Fibroblast of lung (primary cell): ENCODE measurements around the gene C5orf46. TPM values are rescaled to one million over a fixed set of nuclear protein-coding genes. Genes with fewer than 3 reads are reported as not detected.

Source experiments
- DNase-seq, 2 donors: peaks; one replicate each; pipeline versions ENCODE4 v3.0.0 to v3.0.0-alpha.2; 2010; ENCODE audit warnings: low read depth in 2 of 2
- H2AFZ ChIP-seq: 2 replicates; pipeline ENCODE4 v1.5.1; 2012; ENCODE audit warnings: low read length, control low read depth, inconsistent platforms
- H3K27ac ChIP-seq: 2 replicates; pipeline ENCODE4 v1.5.1; 2011; ENCODE audit warnings: low read length, control low read depth; ENCODE audit not compliant: insufficient read depth
- H3K27me3 ChIP-seq: 2 replicates; pipeline ENCODE4 v1.5.1; 2011; ENCODE audit warnings: mild to moderate bottlenecking, low read length; ENCODE audit not compliant: control insufficient read depth, insufficient read depth
- H3K36me3 ChIP-seq: 2 replicates; pipeline ENCODE4 v1.5.1; 2011; ENCODE audit warnings: low read length; ENCODE audit not compliant: control insufficient read depth, insufficient read depth
- H3K4me1 ChIP-seq: 2 replicates; pipeline ENCODE4 v1.5.1; 2011; ENCODE audit warnings: low read length; ENCODE audit not compliant: control insufficient read depth, insufficient read depth; ENCODE audit errors: extremely low read depth
- H3K4me2 ChIP-seq: 2 replicates; pipeline ENCODE4 v1.5.1; 2011; ENCODE audit warnings: low read length, control low read depth; ENCODE audit not compliant: insufficient read depth; ENCODE audit errors: extremely low read depth
- H3K4me3 ChIP-seq, 4 experiments: fragments of 200-600 bp in 1 of 4; sonication (generic) in 1 of 4; replicated peaks in 1 of 4; 2 replicates each; pipeline ENCODE4 v1.5.1; 2011 to 2016; ENCODE audit warnings: low read length in 4 of 4, low read depth in 3 of 4, mild to moderate bottlenecking in 3 of 4, control low read depth in 2 of 4, inconsistent platforms in 1 of 4, mixed read lengths in 1 of 4; ENCODE audit not compliant: insufficient read depth in 1 of 4; ENCODE audit errors: control extremely low read depth in 1 of 4
- H3K79me2 ChIP-seq: 2 replicates; pipeline ENCODE4 v1.5.1; 2012; ENCODE audit warnings: mild to moderate bottlenecking, low read length, inconsistent platforms; ENCODE audit not compliant: control insufficient read depth, insufficient read depth
- H3K9ac ChIP-seq: 2 replicates; pipeline ENCODE4 v1.5.1; 2011; ENCODE audit warnings: mild to moderate bottlenecking, low read length, control low read depth; ENCODE audit not compliant: insufficient read depth
- H3K9me3 ChIP-seq: 2 replicates; pipeline ENCODE4 v1.5.1; 2012; ENCODE audit warnings: low read depth, low read length; ENCODE audit not compliant: control insufficient read depth, insufficient read depth
- H4K20me1 ChIP-seq: 2 replicates; pipeline ENCODE4 v1.5.1; 2011; ENCODE audit warnings: low read length; ENCODE audit not compliant: control insufficient read depth, insufficient read depth; ENCODE audit errors: extremely low read depth
- CTCF ChIP-seq, 2 donors: IDR thresholded peaks in 1 of 2; conservative IDR thresholded peaks in 1 of 2; 1 replicate in 1 of 2; 2 replicates in 1 of 2; pipeline ENCODE4 v1.5.1; 2011 to 2012; ENCODE audit warnings: low read length in 2 of 2, control low read depth in 1 of 2, inconsistent platforms in 1 of 2, low read depth in 1 of 2, mild to moderate bottlenecking in 1 of 2
- EZH2 ChIP-seq: IDR thresholded peaks from 2 replicates; pipeline ENCODE4 v1.5.1; 2012; ENCODE audit warnings: low read length, control low read depth, mild to moderate bottlenecking; ENCODE audit errors: missing control alignments
- polyA plus RNA-seq, 2 donors: library from polyadenylated mRNA; depleted of rRNA in 1 of 2; stranded (reverse) in 1 of 2; unstranded in 1 of 2; fragments of >200 nt; gene quantifications; 2 replicates each; pipeline ENCODE4 v1.2.1, GENCODE V29; 2011 to 2012; ENCODE audit warnings: missing spikeins in 1 of 2
- total RNA-seq: library from RNA; depleted of rRNA; stranded (reverse); fragments of >200 nt; gene quantifications from 2 replicates; pipeline ENCODE4 v1.2.1, GENCODE V29; 2014

Gene C5orf46
- total and polyA plus RNA-seq, 2 donors (not counting 1 experiment from before 2014, with no cell fraction given): not detected

- no peaks in the 10 kb centered on the region for H4K20me1 ChIP-seq
- H3K4me3 ChIP-seq: no peak overlapping the region
- TF ChIP-seq CTCF (conservative IDR thresholded peaks at IDR 0.05 in 1 of 2, IDR thresholded peaks at IDR 0.05 in 1 of 2; ENCODE audit: low read depth in 1 of 2, low read length in 2 of 2) (no peak), EZH2 (no peak)
- no peak overlapping the region for H2AFZ ChIP-seq
- H3K4me1 ChIP-seq: no peaks in the 10 kb centered on the region
- no peak overlapping the region for H3K4me2 ChIP-seq
- H3K27me3 ChIP-seq: no peaks in the 10 kb centered on the region
- no peak overlapping the region for H3K9ac ChIP-seq
- no peaks in the 10 kb centered on the region for H3K79me2 ChIP-seq
- H3K36me3 ChIP-seq: no peaks in the 10 kb centered on the region
- H3K9me3 ChIP-seq: no peaks in the 10 kb centered on the region
- no peak overlapping the region for H3K27ac ChIP-seq
- DNase-seq: peak in 1 of 2 donors; percentile 83
Observed at GRCh38 chr5:147898875-147899401, 7.4 kb downstream of the C5orf46 start.

GRCh38 chr5:147895864-147896263, 10.5 kb downstream of the C5orf46 start:
- Histone ChIP-seq H3K79me2 (no peaks in the 10 kb centered on the region), H3K4me3 (no peak overlapping the region), H3K27me3 (no peaks in the 10 kb centered on the region), H3K9ac (no peak overlapping the region), H2AFZ (no peak overlapping the region), H3K4me1 (no peaks in the 10 kb centered on the region), H3K36me3 (no peaks in the 10 kb centered on the region), H3K9me3 (no peaks in the 10 kb centered on the region), H3K27ac (no peak overlapping the region), H3K4me2 (no peak overlapping the region), H4K20me1 (no peaks in the 10 kb centered on the region)
- no peak for DNase-seq
- TF ChIP-seq EZH2 (no peak), CTCF (conservative IDR thresholded peaks at IDR 0.05 in 1 of 2, IDR thresholded peaks at IDR 0.05 in 1 of 2; ENCODE audit: low read depth in 1 of 2, low read length in 2 of 2) (no peak)

GRCh38 chr5:147893820-147894219, 12.5 kb downstream of the C5orf46 start:
- no peak for TF ChIP-seq EZH2
- no peak for TF ChIP-seq CTCF (conservative IDR thresholded peaks at IDR 0.05 in 1 of 2, IDR thresholded peaks at IDR 0.05 in 1 of 2; ENCODE audit: low read depth in 1 of 2, low read length in 2 of 2)
- no peak overlapping the region for H3K27ac ChIP-seq

More at GRCh38 chr5:147893820-147894219, 12.5 kb downstream of the C5orf46 start:
- no peak overlapping the region for H2AFZ ChIP-seq
- H3K9ac ChIP-seq: no peak overlapping the region
- H3K4me3 ChIP-seq: no peak overlapping the region
- no peaks in the 10 kb centered on the region for H3K27me3 ChIP-seq
- no peaks in the 10 kb centered on the region for H3K4me1 ChIP-seq
- H4K20me1 ChIP-seq: no peaks in the 10 kb centered on the region
- H3K9me3 ChIP-seq: no peaks in the 10 kb centered on the region
- no peak overlapping the region for H3K4me2 ChIP-seq
- DNase-seq: peak in 1 of 2 donors; percentile 74
- H3K79me2 ChIP-seq: no peaks in the 10 kb centered on the region
- no peaks in the 10 kb centered on the region for H3K36me3 ChIP-seq
